ENCODE results near the gene COG6.

Gene COG6

GRCh38 chr13:39748961-39749360 is 93.5 kb downstream of the COG6 start:
- TF ChIP-seq CTCF (IDR thresholded peaks at IDR 0.05; ENCODE audit: extremely low read depth, missing control alignments) = no peak
- no peak for DNase-seq (ENCODE audit: low spot score)

- TF ChIP-seq CTCF (IDR thresholded peaks at IDR 0.05; ENCODE audit: extremely low read depth, missing control alignments) = no peak
Measured at GRCh38 chr13:39749528-39749927, 94.1 kb downstream of the COG6 start.

GRCh38 chr13:39751805-39752204 is 96.3 kb downstream of the COG6 start:
- DNase-seq (ENCODE audit: low spot score) = no peak
- TF ChIP-seq CTCF (IDR thresholded peaks at IDR 0.05; ENCODE audit: extremely low read depth, missing control alignments) = no peak

More at GRCh38 chr13:39749528-39749927, 94.1 kb downstream of the COG6 start:
- no peak for DNase-seq (ENCODE audit: low spot score)

- no peak for TF ChIP-seq CTCF (IDR thresholded peaks at IDR 0.05; ENCODE audit: extremely low read depth, missing control alignments)
- DNase-seq (ENCODE audit: low spot score) = no peak
Measured at GRCh38 chr13:39760521-39760920, 105.1 kb downstream of the COG6 start.

GRCh38 chr13:39765801-39766463 is 110.5 kb downstream of the COG6 start:
- no peak for TF ChIP-seq CTCF (IDR thresholded peaks at IDR 0.05; ENCODE audit: extremely low read depth, missing control alignments)
- no peak for DNase-seq (ENCODE audit: low spot score)

- DNase-seq (ENCODE audit: low spot score) = no peak
- no peak for TF ChIP-seq CTCF (IDR thresholded peaks at IDR 0.05; ENCODE audit: extremely low read depth, missing control alignments)
Measured at GRCh38 chr13:39766464-39767158, 111.1 kb downstream of the COG6 start.

- no peak for TF ChIP-seq CTCF (IDR thresholded peaks at IDR 0.05; ENCODE audit: extremely low read depth, missing control alignments)
- no peak for DNase-seq (ENCODE audit: low spot score)
Measured at GRCh38 chr13:39767791-39768517, 112.5 kb downstream of the COG6 start.

Data from GM20000 (cell line).